Endodermal cell (in vitro differentiated cells): ENCODE measurements around the gene ZFAND6. TPM values are rescaled to one million over a fixed set of nuclear protein-coding genes. Genes with fewer than 3 reads are reported as not detected.

ENCODE experiments used
- DNase-seq: peaks from one replicate; pipeline ENCODE4 v3.0.0-alpha.2; 2017
- H3K27ac ChIP-seq: 2 replicates; pipeline ENCODE4 v1.5.1; 2013; ENCODE audit warnings: mild to moderate bottlenecking, low read depth, low read length, moderate library complexity
- H3K27me3 ChIP-seq: 2 replicates; pipeline ENCODE4 v1.6.1; 2013; ENCODE audit warnings: mild to moderate bottlenecking, low read length, moderate library complexity; ENCODE audit not compliant: insufficient read depth, control insufficient read depth, poor library complexity, severe bottlenecking
- H3K36me3 ChIP-seq: 2 replicates; pipeline ENCODE4 v1.7.0; 2013; ENCODE audit warnings: mild to moderate bottlenecking, low read length, moderate library complexity; ENCODE audit not compliant: control insufficient read depth, insufficient read depth
- H3K4me1 ChIP-seq: one replicate; pipeline ENCODE4 v1.7.0; 2013; ENCODE audit warnings: low read length; ENCODE audit not compliant: control insufficient read depth, insufficient read depth
- H3K4me3 ChIP-seq: 2 replicates; pipeline ENCODE4 v1.5.1; 2013; ENCODE audit warnings: mild to moderate bottlenecking, low read length, moderate library complexity
- H3K9ac ChIP-seq: 2 replicates; pipeline ENCODE4 v1.6.1; 2013; ENCODE audit warnings: mild to moderate bottlenecking, low read length, moderate library complexity; ENCODE audit not compliant: poor library complexity, severe bottlenecking; ENCODE audit errors: extremely low read depth
- H3K9me3 ChIP-seq: 2 replicates; pipeline ENCODE4 v1.6.1; 2013; ENCODE audit warnings: mild to moderate bottlenecking, low read length, moderate library complexity; ENCODE audit not compliant: control insufficient read depth
- H3K27ac Mint-ChIP-seq: 2 replicates; pipeline ENCODE4 v1.8.0; 2020; ENCODE audit warnings: mixed read lengths
- H3K27me3 Mint-ChIP-seq: 2 replicates; pipeline ENCODE4 v1.8.0; 2021; ENCODE audit warnings: mild to moderate bottlenecking, mixed read lengths; ENCODE audit not compliant: insufficient read depth
- H3K36me3 Mint-ChIP-seq: 2 replicates; pipeline ENCODE4 v1.8.0; 2020; ENCODE audit warnings: low read depth, mixed read lengths
- H3K4me1 Mint-ChIP-seq: 2 replicates; pipeline ENCODE4 v1.8.0; 2020; ENCODE audit warnings: mixed read lengths
- H3K4me3 Mint-ChIP-seq: 2 replicates; pipeline ENCODE4 v1.8.0; 2020; ENCODE audit warnings: mild to moderate bottlenecking, moderate library complexity, mixed read lengths
- H3K9me3 Mint-ChIP-seq: 2 replicates; pipeline ENCODE4 v1.8.0; 2020; ENCODE audit warnings: mild to moderate bottlenecking, mixed read lengths
- CTCF ChIP-seq: fragments of 200-600 bp; sonication (generic); conservative IDR thresholded peaks from 2 replicates; pipeline ENCODE4 v1.5.0; 2021; ENCODE audit warnings: antibody characterized with exemption, mild to moderate bottlenecking
- WGBS, 2 experiments: methylation state at CpG; one replicate each; pipeline versions ENCODE4 v1.1.5 to v1.1.7; 2013; ENCODE audit warnings: missing lambda C conversion rate in 2 of 2, mixed read lengths in 1 of 2; ENCODE audit not compliant: insufficient coverage in 1 of 2, insufficient read length in 1 of 2; 5-methylcytosine and 5-hydroxymethylcytosine counted together
- total RNA-seq, 2 donors: library from RNA; stranded (reverse); fragmentation: NEBNext Ultra II Directional in 1 of 2; extraction: Animal tissue kit (Norgen Biotek cat#: 25700) in 1 of 2; gene quantifications; 2 replicates in 1 of 2; 3 replicates in 1 of 2; pipeline ENCODE4 v1.2.1, GENCODE V29; 2021

Gene ZFAND6
- total RNA-seq, 2 donors from 2014 or later, result 84.5 to 86.2 TPM

GRCh38 chr15:80184554-80184953 is 125.1 kb downstream of the ZFAND6 start:
- peaks cover 3% of the 10 kb centered on the region for H3K4me1 ChIP-seq
- no peaks in the 10 kb centered on the region for H3K9me3 Mint-ChIP-seq
- 82 to 83% methylated on average over 6 to 7 of the region's 7 CpGs for WGBS, 2 experiments
- H3K4me3 Mint-ChIP-seq, result no peak overlapping the region
- H3K9me3 ChIP-seq, result peaks cover 6% of the 10 kb centered on the region
- H3K27me3 ChIP-seq, result no peaks in the 10 kb centered on the region
- H3K27ac Mint-ChIP-seq, result no peak overlapping the region
- H3K4me1 Mint-ChIP-seq, result peaks cover 4% of the 10 kb centered on the region
- no peak for TF ChIP-seq CTCF
- DNase-seq, result no peak
- peaks cover 7% of the 10 kb centered on the region for H3K36me3 ChIP-seq
- no peak overlapping the region for H3K9ac ChIP-seq
- no peak overlapping the region for H3K4me3 ChIP-seq
- no peaks in the 10 kb centered on the region for H3K27me3 Mint-ChIP-seq
- H3K36me3 Mint-ChIP-seq, result peaks cover 11% of the 10 kb centered on the region
- no peak overlapping the region for H3K27ac ChIP-seq

- TF ChIP-seq CTCF, result no peak
- H3K9me3 ChIP-seq, result peaks cover 6% of the 10 kb centered on the region
- Mint-ChIP-seq H3K36me3 (peaks cover 11% of the 10 kb centered on the region), H3K9me3 (no peaks in the 10 kb centered on the region), H3K27me3 (no peaks in the 10 kb centered on the region), H3K4me3 (no peak overlapping the region), H3K27ac (no peak overlapping the region), H3K4me1 (peaks cover 4% of the 10 kb centered on the region)
- no peak overlapping the region for H3K4me3 ChIP-seq
- DNase-seq, result no peak
- WGBS, 2 experiments, result 94 to 100% methylated on average over 2 of the region's 2 CpGs
- no peak overlapping the region for H3K9ac ChIP-seq
- H3K4me1 ChIP-seq, result peaks cover 3% of the 10 kb centered on the region
- peaks cover 7% of the 10 kb centered on the region for H3K36me3 ChIP-seq
- no peak overlapping the region for H3K27ac ChIP-seq
- H3K27me3 ChIP-seq, result no peaks in the 10 kb centered on the region
These were observed 125.7 kb downstream of the ZFAND6 start for GRCh38 chr15:80185152-80185551.

GRCh38 chr15:80186066-80186465 is 126.6 kb downstream of the ZFAND6 start:
- WGBS, 2 experiments, result 90 to 96% methylated on average over 5 to 7 of the region's 7 CpGs
- Histone ChIP-seq H3K4me3 (no peak overlapping the region), H3K9ac (no peak overlapping the region), H3K27me3 (no peaks in the 10 kb centered on the region), H3K4me1 (peaks cover 3% of the 10 kb centered on the region), H3K9me3 (peaks cover 6% of the 10 kb centered on the region), H3K27ac (no peak overlapping the region), H3K36me3 (peaks cover 7% of the 10 kb centered on the region)
- Mint-ChIP-seq H3K27me3 (no peaks in the 10 kb centered on the region), H3K27ac (no peak overlapping the region), H3K36me3 (peaks cover 11% of the 10 kb centered on the region), H3K4me3 (no peak overlapping the region), H3K9me3 (no peaks in the 10 kb centered on the region), H3K4me1 (peaks cover 4% of the 10 kb centered on the region)
- DNase-seq, result no peak
- TF ChIP-seq CTCF, result no peak
